ENCODE results near the gene SLAMF9. TPM values are rescaled to one million over a fixed set of nuclear protein-coding genes. Genes with fewer than 3 reads are reported as not detected.
"Not testable (repeated sequence)": the region's sequence is repeated elsewhere in the genome, so short reads cannot be mapped to it uniquely, and the experiment has no call there.

The SLAMF9 gene
- total RNA-seq, 1 donor = 0.63 TPM

DNA sequence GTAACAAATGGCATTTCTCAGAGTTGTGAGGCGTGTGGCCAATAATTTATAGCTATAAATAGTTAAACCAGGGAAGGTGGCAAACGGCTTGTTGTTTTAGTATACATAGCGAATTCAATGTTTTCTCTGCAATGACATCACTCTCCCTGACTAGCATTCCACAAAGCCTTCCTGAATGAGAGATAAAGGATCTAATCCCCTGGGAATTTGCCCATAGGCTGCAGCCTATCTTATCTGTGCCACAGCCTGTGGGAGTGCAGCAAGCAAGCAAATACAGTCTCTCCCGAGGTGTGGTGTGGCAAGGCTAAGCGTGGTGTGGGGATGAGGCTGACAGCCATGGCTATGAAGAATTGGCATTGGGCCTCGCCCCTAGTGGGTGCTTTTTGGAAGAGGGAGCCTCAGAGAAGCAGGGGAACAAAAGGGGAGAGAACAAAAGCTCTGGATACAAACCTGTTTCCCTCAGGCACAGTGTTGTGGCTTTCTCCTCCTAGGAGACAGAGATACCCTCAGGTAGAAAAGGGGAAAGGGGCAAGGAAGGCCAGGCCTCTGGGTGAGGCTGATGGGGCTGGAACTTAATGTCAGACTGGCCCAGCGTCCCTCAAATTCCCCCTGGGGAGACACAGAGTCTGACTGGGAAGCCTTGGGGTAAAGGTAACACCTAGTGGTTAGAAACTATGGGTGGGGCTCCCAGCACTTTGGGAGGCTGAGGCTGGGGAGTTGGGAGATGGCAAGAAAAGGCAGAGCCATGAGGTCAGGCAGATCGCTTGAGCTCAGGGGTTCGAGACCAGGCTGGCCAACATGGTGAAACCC is 37.6 kb downstream of the SLAMF9 start:
- H3K4me1 ChIP-seq (ENCODE audit: insufficient read depth, low read length) = peaks cover 39% of the 10 kb centered on the region
- H3K27me3 ChIP-seq (ENCODE audit: insufficient read depth, low read length) = no peaks in the 10 kb centered on the region
- H3K4me3 ChIP-seq (ENCODE audit: low read length) = no peak overlapping the region
- no peaks in the 10 kb centered on the region for H3K9me3 ChIP-seq (ENCODE audit: low read depth, low read length)

DNA sequence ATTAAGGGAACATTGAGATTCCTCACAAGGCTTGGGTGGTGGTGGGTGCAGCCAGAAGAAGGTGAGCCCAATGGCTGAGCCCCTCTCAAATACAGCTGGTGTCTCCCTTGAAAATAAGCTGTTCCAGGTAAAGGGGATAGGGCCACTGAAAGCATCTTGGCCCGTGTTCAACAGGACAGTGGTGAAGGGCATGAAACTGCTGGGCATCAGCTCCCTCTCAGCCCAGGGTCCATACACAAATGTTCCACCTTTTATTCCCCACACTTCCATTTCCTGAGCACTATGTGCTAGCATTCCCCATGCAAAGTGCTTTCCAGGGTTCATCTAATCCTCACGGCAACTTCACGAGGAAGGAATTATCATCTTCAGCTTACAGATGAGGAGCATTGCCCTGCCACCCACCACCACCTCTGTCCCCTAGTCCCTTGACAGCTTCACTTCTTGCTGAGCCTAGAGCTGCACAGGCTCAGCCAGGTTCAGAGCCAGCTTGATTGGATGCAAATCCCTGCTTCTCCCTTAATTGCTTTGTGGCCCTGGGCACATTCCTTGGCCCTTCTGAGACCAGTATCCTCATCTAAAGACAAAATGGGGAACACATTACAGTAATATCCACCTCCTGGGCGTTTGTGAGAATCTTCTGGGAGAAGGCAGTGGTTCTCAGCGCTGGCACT is 38.3 kb downstream of the SLAMF9 start:
- Histone ChIP-seq H3K9me3 (ENCODE audit: low read depth, low read length) (no peaks in the 10 kb centered on the region), H3K27me3 (ENCODE audit: insufficient read depth, low read length) (no peaks in the 10 kb centered on the region), H3K4me3 (ENCODE audit: low read length) (no peak overlapping the region), H3K4me1 (ENCODE audit: insufficient read depth, low read length) (peaks cover 39% of the 10 kb centered on the region)

DNA sequence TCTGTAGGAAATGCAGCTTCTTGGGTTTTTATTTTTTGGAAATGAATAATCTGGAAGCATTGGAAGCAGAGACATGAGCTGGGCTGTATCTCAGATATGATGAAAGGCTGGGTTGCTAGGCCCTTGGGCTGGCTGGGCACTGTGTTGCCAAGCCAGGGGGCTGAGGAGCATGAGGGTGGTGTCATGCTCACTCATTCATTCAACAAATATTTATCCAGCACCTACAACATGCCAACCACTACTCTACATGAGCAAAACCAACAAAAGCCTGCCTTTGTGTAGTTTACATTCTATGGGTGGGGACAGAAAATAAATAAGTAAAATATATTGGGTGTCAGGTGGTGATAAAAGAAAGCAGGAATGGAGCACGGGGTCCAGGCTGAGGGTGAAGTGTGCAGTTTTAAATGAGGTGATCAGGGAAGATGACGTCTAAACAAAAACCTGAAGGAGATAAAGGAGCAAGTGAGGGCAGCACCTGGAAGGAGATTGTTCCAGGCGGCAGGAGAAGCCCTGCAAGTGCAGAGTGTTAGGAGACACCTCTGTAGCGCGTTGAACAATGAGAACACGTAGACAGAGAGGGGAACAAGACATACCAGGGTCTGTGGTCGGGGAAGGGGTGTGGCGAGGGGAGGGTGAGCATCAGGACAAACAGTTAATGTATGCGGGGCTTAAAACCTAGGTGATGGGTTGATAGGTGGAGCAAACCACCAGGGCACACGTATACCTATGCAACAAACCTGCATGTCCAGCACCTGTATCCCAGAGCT is 39.6 kb downstream of the SLAMF9 start:
- Histone ChIP-seq H3K4me3 (ENCODE audit: low read length) (no peak overlapping the region), H3K9me3 (ENCODE audit: low read depth, low read length) (no peaks in the 10 kb centered on the region), H3K4me1 (ENCODE audit: insufficient read depth, low read length) (peaks cover 42% of the 10 kb centered on the region), H3K27me3 (ENCODE audit: insufficient read depth, low read length) (no peaks in the 10 kb centered on the region)

GRCh38 chr1:159913451-159914192 is 40.4 kb downstream of the SLAMF9 start:
- Histone ChIP-seq H3K27me3 (ENCODE audit: insufficient read depth, low read length) (no peaks in the 10 kb centered on the region), H3K9me3 (ENCODE audit: low read depth, low read length) (no peaks in the 10 kb centered on the region), H3K4me3 (ENCODE audit: low read length) (no peak overlapping the region), H3K4me1 (ENCODE audit: insufficient read depth, low read length) (peaks cover 44% of the 10 kb centered on the region)

DNA sequence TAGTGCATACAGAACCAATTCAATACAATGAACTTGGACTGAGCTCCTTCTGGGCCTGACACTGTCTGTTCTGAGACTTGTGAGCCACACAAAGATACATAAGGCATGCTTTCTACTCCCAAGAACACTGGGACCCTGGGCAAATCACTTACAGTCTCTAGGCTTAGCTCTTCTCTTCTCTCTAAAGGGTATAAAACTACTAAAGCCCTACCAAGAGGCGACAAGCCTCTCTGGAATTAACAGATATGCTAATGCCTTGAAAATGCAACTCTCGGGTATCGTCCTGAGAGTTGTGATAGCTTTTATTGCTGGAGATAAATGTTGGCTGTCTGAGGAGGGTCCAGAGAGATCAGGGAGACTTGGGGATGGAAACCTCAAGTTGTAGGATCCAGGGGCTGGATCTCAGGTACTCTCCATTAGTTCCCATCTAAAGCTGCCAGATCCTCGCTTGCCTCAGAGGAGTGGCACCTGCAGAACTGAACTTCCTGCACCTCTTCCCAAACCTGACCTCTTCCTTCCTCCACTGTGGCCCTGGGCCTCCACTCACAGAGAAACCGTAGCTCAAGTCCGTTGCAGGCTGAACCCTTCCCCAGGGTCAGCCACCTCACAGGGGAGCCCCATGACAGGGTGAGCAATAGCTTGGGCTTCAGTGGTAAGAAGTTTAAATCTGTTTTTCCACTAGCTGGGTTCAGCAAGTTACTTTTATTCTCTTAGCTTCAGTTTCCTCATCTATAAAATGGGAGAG is 42.5 kb downstream of the SLAMF9 start:
- Histone ChIP-seq H3K4me3 (ENCODE audit: low read length) (no peak overlapping the region), H3K4me1 (ENCODE audit: insufficient read depth, low read length) (peaks cover 42% of the 10 kb centered on the region), H3K27me3 (ENCODE audit: insufficient read depth, low read length) (no peaks in the 10 kb centered on the region), H3K9me3 (ENCODE audit: low read depth, low read length) (no peaks in the 10 kb centered on the region)

DNA sequence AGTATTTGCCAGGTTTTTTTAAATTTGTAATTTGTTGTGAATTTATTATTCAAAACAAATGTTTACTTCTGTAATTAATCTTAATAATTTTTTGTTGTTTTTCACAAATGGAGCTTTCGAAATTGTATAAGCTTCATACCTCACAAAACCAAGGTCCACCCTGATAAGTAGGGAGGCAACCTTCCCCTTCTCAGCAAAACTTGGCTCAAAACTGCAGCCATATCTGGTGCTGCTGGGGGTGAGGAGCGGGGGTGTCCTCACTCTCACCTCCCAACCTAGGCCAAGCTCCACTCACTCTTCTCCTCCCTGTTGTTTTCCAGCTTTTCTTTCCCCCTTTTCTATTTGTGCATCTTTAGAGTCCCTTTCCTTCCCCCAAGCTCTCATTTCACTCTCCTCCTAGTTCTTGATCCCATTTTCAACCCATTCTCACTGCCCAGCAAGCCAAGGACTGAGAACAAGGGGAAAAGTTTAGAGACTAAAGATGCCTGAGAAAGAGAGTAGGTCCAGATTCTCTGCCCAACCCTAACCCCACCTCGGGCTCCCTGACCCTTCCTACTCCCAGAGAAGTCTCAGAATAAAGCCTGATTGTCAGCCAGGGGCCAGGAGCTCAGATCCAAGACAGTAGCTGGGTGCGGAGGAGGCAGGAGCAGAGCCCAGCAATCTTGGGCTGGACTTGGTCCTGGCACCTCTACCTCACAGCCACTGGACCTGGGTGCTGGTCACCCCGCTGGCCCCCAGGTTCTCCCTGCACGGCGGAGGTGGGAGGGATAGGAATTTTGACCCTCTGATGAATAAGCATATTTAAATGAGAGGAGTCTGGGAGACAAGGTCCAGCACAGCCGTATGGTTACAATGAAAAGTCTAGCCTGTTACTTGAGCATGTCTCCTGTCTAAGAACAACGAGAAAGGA is 45.8 kb downstream of the SLAMF9 start:
- Histone ChIP-seq H3K4me1 (ENCODE audit: insufficient read depth, low read length) (peaks cover 35% of the 10 kb centered on the region), H3K4me3 (ENCODE audit: low read length) (no peak overlapping the region), H3K27me3 (ENCODE audit: insufficient read depth, low read length) (no peaks in the 10 kb centered on the region), H3K9me3 (ENCODE audit: low read depth, low read length) (no peaks in the 10 kb centered on the region)

DNA sequence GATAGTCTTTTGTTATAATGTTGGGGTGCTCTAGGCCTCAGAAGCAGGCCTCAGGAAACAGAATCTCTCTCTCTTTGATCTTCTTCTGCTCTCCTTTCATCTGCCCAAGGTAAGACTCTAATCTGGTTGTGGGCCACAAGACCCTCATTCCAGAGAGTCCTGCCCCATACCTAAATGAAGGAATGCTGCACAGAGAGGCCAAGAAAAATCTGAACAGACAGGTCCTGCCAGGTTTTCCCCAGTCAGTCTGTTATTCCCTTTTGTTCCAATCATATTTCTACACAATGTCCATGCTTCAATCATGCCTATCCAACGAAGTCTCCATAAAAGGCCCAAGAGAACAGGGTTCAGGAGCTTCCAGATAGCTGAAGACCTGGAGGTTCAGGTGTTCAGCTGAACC is 47.1 kb downstream of the SLAMF9 start:
- peaks cover 36% of the 10 kb centered on the region for H3K4me1 ChIP-seq (ENCODE audit: insufficient read depth, low read length)
- no peaks in the 10 kb centered on the region for H3K9me3 ChIP-seq (ENCODE audit: low read depth, low read length)
- H3K4me3 ChIP-seq (ENCODE audit: low read length) = no peak overlapping the region
- H3K27me3 ChIP-seq (ENCODE audit: insufficient read depth, low read length) = no peaks in the 10 kb centered on the region

DNA sequence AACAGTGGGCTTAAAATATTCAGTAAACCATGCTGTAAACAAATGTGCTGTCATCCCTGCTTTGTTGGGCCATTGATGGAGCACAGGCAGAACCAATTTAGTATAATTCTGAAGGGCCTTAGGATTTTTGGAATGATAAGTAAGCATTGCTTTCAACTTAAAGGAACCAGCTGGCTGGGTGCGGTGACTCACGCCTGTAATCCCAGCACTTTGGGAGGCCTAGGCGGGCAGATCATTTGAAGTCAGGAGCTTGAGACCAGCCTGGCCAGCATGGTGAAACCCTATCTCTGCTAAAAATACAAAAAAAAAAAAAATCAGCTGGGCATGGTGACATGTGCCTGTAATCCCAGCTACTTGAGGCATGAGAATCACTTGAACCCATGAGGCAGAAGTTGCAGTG is 50.0 kb downstream of the SLAMF9 start:
- H3K4me3 ChIP-seq (ENCODE audit: low read length); H3K27me3 ChIP-seq (ENCODE audit: insufficient read depth, low read length); H3K9me3 ChIP-seq (ENCODE audit: low read depth, low read length): not testable (repeated sequence)
- peaks cover 21% of the 10 kb centered on the region for H3K4me1 ChIP-seq (ENCODE audit: insufficient read depth, low read length)

GRCh38 chr1:159902541-159902940 is 51.5 kb downstream of the SLAMF9 start:
- Histone ChIP-seq H3K27me3 (ENCODE audit: insufficient read depth, low read length) (no peaks in the 10 kb centered on the region), H3K4me3 (ENCODE audit: low read length) (no peak overlapping the region), H3K9me3 (ENCODE audit: low read depth, low read length) (no peaks in the 10 kb centered on the region), H3K4me1 (ENCODE audit: insufficient read depth, low read length) (peaks cover 36% of the 10 kb centered on the region)

Other genes starting within 250 kb of the SLAMF9 start
- gene CRP, start 239.6 kb downstream of the SLAMF9 start, total RNA-seq = 0.42 TPM
- 6.3 TPM for gene DUSP23, start 173.3 kb downstream of the SLAMF9 start, total RNA-seq
- gene FCRL6, start 151.9 kb downstream of the SLAMF9 start, total RNA-seq = 15.2 TPM
- 0.84 TPM for gene SLAMF8, start 127.4 kb downstream of the SLAMF9 start, total RNA-seq
- gene VSIG8, start 91.6 kb downstream of the SLAMF9 start, total RNA-seq = 0.10 TPM
- gene CFAP45, start 54.1 kb downstream of the SLAMF9 start, total RNA-seq = 2.4 TPM
- gene TAGLN2, start 28.7 kb downstream of the SLAMF9 start, total RNA-seq = 397 TPM
- gene IGSF9, start 8.6 kb downstream of the SLAMF9 start, total RNA-seq = not detected
- gene PIGM, start 77.8 kb upstream of the SLAMF9 start, total RNA-seq = 1.6 TPM
- not detected for gene KCNJ10, start 115.9 kb upstream of the SLAMF9 start, total RNA-seq
- gene KCNJ9, start 127.3 kb upstream of the SLAMF9 start, total RNA-seq = not detected
- 12.9 TPM for gene IGSF8, start 144.4 kb upstream of the SLAMF9 start, total RNA-seq
- 0.10 TPM for gene ATP1A2, start 161.5 kb upstream of the SLAMF9 start, total RNA-seq
- gene ATP1A4, start 197.4 kb upstream of the SLAMF9 start, total RNA-seq = under 0.01 TPM
- not detected for gene CASQ1, start 236.3 kb upstream of the SLAMF9 start, total RNA-seq

Data from mononuclear cell (primary cell).